ENCODE results near the gene GALNT7.
"Not testable (repeated sequence)": the region's sequence is repeated elsewhere in the genome, so short reads cannot be mapped to it uniquely, and the experiment has no call there.

Gene GALNT7

DNA sequence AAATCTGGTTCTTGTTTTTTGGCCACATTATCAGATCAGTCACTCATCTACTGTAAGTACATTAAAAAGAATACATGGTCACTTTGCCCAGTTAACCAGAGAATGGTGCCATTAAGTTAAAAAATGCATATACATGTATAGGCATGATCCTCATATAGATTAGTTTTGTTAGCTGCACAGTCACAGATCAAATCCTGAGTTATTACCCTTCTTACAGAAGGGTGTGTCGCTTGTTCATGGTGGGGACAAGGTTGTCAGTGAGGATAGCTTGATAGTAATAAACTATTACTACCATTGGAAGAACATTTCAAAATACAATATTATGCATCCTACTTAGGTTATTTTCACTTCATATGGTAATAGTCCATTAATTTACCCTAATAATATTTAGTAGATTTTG, 48.5 kb downstream of the GALNT7 start:
- no peak overlapping the region for H3K4me3 ChIP-seq (ENCODE audit: low read depth, low read length)
- no peaks in the 10 kb centered on the region for H3K9me3 ChIP-seq (ENCODE audit: severe bottlenecking)
- H3K36me3 ChIP-seq: no peaks in the 10 kb centered on the region
- no peak for TF ChIP-seq CTCF (IDR thresholded peaks at IDR 0.05; ENCODE audit: low read depth, low read length)
- no peak for DNase-seq
- no peaks in the 10 kb centered on the region for H3K27me3 ChIP-seq (ENCODE audit: insufficient read depth, low read depth, severe bottlenecking)
- no peak overlapping the region for H3K27ac ChIP-seq

GRCh38 chr4:173217727-173218126, 49.1 kb downstream of the GALNT7 start:
- no peak overlapping the region for H3K27ac ChIP-seq
- no peak for TF ChIP-seq CTCF (IDR thresholded peaks at IDR 0.05; ENCODE audit: low read depth, low read length)
- H3K36me3 ChIP-seq: no peaks in the 10 kb centered on the region
- no peak overlapping the region for H3K4me3 ChIP-seq (ENCODE audit: low read depth, low read length)
- no peaks in the 10 kb centered on the region for H3K9me3 ChIP-seq (ENCODE audit: severe bottlenecking)
- no peaks in the 10 kb centered on the region for H3K27me3 ChIP-seq (ENCODE audit: insufficient read depth, low read depth, severe bottlenecking)
- no peak for DNase-seq

DNA sequence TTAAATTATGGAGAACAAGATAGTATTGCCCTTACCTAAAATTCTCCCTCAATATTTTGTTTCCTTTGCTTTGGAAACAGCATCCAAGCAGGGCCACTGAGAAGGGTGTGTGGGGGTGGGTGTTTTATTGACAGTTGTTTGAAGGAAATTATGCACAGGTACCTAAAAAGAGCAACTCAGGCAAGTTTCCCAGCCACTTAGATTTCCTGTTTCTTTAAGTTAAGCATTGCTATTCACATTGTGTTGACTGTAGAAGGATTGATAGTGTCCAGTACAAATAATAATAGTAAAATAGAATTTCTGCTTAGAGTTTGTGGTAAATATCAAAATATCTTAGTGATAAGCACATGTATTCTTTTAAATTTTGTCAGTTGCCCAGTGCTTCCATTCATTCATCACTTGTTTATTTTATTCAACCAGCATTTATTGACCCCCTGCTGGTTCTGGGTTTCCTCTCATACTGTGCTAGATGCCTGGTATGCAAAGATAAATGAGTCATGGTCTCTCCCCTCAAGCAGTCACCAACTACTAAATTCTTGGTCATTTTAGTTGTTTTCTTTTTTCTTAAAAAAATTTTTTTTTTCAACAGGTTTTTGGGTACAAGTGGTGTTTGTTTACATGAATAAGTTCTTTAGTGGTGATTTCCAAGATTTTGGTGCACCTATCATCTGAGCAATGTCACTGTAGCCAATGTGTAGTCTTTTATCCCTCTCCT, 50.0 kb downstream of the GALNT7 start:
- H3K4me3 ChIP-seq (ENCODE audit: low read depth, low read length): no peak overlapping the region
- H3K9me3 ChIP-seq (ENCODE audit: severe bottlenecking): no peaks in the 10 kb centered on the region
- no peaks in the 10 kb centered on the region for H3K36me3 ChIP-seq
- H3K27ac ChIP-seq: no peak overlapping the region
- DNase-seq: no peak
- H3K27me3 ChIP-seq (ENCODE audit: insufficient read depth, low read depth, severe bottlenecking): no peaks in the 10 kb centered on the region
- no peak for TF ChIP-seq CTCF (IDR thresholded peaks at IDR 0.05; ENCODE audit: low read depth, low read length)

GRCh38 chr4:173219126-173219437, 50.5 kb downstream of the GALNT7 start:
- H3K27me3 ChIP-seq (ENCODE audit: insufficient read depth, low read depth, severe bottlenecking); H3K36me3 ChIP-seq; H3K9me3 ChIP-seq (ENCODE audit: severe bottlenecking); H3K27ac ChIP-seq; DNase-seq; H3K4me3 ChIP-seq (ENCODE audit: low read depth, low read length): not testable (repeated sequence)

GRCh38 chr4:173223743-173224142, 55.1 kb downstream of the GALNT7 start:
- DNase-seq: no peak
- Histone ChIP-seq H3K27ac (no peak overlapping the region), H3K27me3 (ENCODE audit: insufficient read depth, low read depth, severe bottlenecking) (no peaks in the 10 kb centered on the region), H3K4me3 (ENCODE audit: low read depth, low read length) (no peak overlapping the region), H3K36me3 (no peaks in the 10 kb centered on the region), H3K9me3 (ENCODE audit: severe bottlenecking) (no peaks in the 10 kb centered on the region)
- TF ChIP-seq CTCF (IDR thresholded peaks at IDR 0.05; ENCODE audit: low read depth, low read length): no peak

GRCh38 chr4:173226401-173226888, 57.8 kb downstream of the GALNT7 start:
- no peak overlapping the region for H3K4me3 ChIP-seq (ENCODE audit: low read depth, low read length)
- H3K36me3 ChIP-seq: no peaks in the 10 kb centered on the region
- no peak for TF ChIP-seq CTCF (IDR thresholded peaks at IDR 0.05; ENCODE audit: low read depth, low read length)
- H3K27me3 ChIP-seq (ENCODE audit: insufficient read depth, low read depth, severe bottlenecking): no peaks in the 10 kb centered on the region
- H3K9me3 ChIP-seq (ENCODE audit: severe bottlenecking): no peaks in the 10 kb centered on the region
- DNase-seq: no peak
- H3K27ac ChIP-seq: no peak overlapping the region
